ENCODE results near the gene AXDND1.
"Not testable (repeated sequence)": the region's sequence is repeated elsewhere in the genome, so short reads cannot be mapped to it uniquely, and the experiment has no call there.

AXDND1 gene, protein sequence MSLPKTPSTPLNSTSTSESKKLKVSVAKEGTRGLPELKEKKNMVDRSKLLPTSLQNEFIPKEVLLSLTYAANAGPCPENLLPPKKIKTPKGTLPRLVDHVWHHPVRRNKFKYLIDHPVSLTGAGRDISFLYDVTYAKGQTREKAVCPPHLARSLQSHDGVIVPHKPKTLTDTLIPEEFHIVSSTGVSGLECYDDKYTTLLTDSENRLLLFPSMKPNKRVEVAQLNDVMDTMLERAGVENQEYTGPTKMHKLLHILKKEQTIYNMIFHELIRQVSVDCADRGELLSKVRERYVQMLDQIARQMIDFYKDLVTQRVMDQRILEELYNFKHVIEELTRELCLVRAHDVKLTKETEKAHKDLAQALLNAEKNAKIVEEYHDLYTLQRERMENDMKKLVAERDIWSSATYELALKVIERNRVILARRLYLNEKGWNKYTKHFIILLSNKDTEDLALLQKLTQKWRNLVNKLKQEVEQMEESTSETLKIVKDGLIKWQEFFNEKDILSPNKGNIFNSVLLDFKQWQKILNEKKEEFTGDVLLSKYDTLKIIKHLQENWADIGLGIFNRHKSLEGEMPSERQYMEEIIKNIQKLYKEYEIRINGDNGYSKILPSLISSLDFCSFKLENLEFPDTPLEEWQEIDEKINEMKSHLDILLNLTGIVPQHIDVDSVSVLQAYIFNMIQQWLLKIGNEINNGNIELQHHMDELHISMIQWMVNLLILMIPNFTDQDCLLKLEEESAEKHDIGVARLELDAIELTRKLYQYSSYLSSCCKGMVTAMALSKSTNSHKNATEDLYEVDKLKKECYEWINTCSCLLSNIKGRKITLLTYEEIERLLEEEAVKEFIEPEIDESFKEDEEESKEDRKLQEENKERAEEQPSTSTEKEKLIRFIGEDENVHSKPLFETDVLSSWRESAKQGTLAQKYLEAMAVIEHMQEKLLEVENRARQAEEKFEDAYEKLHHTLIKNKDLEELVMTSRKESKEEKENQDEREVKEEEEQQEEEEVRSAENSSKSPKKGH

DNA sequence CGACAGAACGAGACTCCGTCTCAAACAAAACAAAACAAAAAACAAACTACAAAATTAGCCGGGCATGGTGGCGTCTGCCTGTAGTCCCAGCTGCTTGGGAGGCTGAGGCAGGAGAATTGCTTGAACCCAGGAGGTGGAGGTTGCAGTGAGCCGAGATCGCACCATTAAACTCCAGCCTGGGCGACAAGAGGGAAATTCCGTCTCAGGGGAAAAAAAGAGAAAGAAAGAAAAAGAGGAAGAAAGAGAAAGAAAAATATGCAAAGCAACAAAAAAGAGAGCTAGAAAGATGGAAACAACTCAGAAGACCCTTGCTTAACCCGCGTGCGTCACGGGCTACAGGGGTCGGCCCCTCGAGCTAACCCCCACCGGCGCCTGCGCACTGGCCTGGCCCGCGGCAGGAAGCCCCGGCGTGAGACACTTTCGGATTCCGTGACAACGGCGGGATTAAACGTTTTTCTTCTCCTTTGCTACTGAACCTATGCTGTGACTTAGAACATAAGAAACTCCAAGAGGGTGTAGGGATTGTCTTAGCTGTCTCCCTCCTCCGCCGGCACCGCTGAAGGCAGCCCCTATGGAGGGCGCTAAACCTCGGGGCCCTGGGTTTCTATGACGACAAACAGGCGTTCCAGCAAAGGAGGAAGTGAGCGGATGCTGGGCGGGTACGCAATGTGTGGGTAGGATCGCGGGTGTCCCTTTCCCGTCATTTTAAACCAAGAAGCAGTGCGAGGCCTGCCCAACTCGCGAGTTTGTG, at the start of gene AXDND1:
AXDND1 (plus strand) TSS at position 630 of the 751 bp plus-strand sequence. CDS start 539 bp downstream, outside the sequence.
- DNase-seq (ENCODE audit: low spot score) = peak; percentile 78

DNA sequence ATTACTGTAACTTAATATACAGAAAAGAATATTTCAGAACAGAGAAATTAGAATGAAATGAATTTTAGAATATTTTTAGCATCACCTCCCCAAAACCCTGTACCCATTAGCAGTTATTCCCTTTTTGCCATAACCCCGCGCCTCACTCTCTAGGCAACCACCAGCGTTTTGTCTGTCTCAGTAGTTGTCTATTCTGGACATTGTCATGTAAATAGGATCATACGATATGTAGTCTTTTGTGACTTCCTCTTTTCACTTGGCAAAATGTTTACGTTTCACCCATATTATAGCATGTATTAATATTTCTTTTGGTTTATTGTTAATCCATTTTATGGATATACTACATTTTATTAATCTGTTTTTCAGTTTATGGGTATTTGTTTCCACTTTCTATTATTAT, 47.3 kb upstream of the AXDND1 start:
- DNase-seq (ENCODE audit: low spot score) = no peak

DNA sequence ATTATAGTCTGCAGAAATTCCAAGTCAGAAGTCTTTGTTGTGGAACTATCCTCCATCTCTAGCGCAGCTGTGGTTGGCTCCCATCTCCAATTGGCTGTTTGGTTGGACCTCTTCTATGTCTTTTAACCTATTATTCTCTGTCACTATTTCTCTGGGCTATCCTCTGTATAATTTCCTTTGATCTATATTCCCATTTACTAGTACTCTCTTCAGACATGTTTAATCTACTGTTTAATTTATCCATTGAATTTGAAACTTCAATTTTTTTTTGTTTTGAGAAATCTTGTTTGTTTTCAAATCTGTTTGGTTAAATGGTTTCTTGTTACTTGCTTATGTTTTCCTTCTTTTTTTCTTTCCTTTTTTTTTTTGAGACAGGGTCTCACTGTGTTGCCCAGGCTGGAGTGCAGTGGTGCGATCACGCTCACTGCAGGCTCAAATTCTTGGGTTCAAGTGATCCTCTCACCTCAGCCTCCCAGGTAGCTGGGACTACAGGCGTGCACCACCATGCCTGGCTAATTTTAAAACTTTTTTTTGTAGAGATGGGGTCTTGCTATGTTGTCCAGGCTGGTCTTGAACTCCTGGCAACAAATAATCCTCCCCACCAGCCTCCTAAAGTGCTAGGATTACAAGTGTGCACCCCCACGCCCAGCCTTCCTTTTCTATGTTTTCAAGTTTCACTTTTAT, 44.1 kb upstream of the AXDND1 start:
- DNase-seq (ENCODE audit: low spot score) = no peak

DNA sequence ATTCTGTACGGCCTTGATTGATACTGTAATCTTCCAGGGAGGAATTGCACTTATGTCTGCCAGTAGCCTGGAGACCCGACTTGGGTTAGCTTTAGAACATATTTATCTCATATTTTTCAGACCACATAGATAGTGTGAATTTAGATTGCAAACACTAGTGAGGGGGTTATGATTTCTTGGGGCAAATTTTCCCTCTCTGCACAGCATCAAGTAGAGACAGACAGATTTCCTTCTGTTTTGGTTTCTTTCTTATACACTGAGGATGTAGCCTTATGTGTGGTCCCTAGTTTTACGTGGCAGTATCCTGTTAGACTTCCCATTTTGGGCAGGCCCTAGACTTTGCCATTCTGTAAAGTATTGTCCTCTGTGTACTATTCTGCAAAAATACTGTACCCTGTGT, 43.2 kb upstream of the AXDND1 start:
- DNase-seq (ENCODE audit: low spot score) = no peak

DNA sequence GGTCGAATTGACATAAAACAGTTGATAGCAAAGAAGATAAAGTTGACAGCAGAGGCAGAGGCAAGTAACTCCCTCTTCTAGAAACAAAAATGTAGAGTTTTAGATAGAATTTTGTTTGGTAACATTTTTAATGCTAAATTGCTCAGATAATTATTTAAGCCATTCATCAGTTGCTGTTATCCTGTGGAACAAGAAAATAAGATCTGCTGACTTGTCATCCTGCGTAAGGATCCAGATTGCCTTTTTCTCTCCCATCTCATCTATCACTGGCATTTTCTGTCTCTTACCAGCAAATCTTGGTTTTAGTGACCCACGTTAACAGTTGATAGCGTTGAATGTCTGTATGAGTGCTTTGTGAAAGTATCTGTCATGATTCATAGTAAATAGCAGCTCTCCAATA, 42.3 kb upstream of the AXDND1 start:
- DNase-seq (ENCODE audit: low spot score) = no peak

DNA sequence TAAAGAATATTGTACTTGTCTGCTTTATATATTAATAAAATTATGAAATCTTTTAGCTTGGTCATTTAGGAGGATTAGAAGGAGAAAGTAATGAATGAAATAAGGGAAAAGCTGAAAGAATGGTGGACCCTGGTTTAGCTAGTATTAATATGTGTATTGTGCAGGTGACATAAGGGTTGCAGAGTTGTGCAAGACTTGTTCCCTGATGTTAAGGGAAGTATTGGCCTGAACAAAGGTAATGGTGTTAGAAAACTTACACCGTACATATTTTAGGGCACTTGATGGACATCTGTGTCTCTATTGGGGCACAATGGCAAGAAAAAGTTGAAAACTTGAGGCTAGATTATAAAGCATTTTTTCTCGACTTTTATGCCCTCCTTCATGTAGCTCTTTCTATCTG, 39.9 kb upstream of the AXDND1 start:
- no peak for DNase-seq (ENCODE audit: low spot score)

DNA sequence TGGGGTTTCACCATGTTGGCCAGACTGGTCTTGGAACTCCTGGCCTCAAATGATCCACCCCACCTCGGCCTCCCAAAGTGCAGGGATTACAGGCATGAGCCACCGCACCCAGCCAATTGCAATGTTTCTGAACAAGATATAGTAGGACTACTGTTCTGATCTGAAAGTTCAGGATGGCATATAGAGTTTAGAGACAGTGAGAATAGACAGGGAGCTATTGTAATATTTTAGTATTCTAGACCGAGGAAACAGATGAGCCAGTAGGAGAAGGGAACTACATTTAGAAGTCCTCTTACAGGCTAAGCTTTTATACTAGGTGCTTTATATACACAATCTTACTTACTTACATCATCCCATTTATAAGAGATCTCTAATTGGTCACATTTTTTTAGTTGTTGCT, 39.0 kb upstream of the AXDND1 start:
- no peak for DNase-seq (ENCODE audit: low spot score)

DNA sequence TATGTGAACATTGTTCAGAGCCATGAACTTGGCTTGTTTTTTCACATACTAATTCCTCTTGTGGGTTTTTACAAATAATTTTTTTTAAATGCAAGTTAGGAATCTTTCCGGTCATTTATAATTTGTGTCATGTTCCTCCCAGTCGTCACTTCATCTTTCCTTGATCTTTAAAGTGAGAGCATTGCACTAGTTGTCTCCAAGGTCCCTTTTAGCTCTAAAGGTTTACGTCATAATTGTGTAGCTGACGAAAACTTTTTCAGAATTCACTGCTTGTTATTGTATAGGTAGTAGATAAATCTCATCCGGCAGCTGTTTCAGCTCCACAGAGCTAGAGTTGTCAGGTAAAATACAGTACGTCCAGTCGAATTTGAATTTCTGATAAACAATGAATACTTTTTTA, 38.6 kb upstream of the AXDND1 start:
- no peak for DNase-seq (ENCODE audit: low spot score)

DNA sequence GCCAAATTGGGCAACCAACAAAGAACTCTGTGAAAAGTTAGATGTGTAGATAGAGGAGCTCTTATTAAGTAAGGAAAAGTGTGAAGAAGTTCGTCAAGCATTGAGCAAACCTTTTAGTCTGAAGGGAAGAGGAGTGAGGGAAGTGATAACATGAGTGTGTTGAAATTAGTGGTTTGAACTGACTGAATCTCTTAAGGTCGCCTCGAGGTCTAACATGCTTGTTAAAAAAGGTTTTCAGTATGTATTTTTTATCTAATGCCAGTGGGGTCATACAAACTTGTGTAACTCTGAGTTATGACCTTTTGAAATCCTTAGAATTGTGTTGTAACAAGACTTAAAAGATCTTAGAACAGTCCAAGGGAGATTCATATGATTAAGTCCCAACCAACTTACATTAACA, 38.1 kb upstream of the AXDND1 start:
- DNase-seq (ENCODE audit: low spot score) = no peak

DNA sequence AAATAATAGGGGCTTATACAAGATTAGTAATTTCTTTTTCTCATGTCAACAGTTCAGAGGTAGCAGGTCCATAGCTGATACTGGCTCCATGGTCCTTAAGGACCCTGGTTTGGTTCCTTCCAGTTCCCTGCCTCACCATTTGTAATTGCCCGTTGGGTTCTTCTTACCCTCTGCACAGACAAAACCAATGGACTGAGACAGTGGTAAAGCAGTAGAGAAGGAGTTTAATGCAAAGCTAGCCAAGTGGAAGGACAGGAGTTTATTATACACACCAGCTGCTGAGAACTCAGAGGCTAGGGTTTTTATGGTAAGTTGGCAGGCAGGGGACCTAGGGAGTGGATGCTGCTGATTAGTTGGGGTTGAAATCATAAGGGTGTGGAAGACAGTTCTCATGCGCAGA, 35.9 kb upstream of the AXDND1 start:
- DNase-seq (ENCODE audit: low spot score) = no peak

DNA sequence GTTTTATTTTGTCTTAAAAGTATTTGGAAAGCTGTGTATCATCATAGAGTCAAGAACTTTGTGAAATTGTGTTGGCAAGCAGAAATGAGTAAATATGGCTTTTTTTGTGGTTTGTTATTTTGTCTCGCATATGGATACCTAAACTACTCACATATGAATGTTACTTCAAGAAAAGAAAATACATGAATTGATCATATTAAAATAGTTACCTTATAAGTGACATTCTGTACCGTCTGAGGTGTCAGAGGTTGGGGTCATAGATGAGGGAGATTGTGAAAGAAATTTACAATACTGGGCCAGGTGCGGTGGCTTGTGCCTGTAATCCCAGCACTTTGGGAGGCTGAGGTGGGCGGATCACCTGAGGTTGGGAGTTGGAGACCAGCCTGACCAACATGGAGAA, 31.3 kb upstream of the AXDND1 start:
- DNase-seq (ENCODE audit: low spot score) = no peak

DNA sequence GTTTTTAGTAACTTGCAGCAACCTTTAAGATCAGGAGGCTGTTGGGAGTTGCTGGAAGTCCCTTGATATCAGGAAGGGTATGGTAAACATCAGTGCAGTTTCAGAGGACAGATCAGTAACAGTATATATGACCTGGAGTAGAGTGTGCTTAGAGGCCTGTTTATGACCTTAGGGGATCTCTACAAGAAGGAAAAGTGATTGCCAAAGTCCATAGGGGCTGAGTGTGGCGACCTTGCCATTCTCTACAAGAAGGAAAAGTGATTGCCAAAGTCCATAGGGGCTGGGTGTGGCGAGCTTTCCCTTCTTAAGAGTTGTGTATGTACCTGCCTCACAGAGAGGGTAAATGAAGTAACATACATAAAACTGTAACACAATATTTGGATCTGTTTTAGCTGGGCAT, 28.5 kb upstream of the AXDND1 start:
- no peak for DNase-seq (ENCODE audit: low spot score)

DNA sequence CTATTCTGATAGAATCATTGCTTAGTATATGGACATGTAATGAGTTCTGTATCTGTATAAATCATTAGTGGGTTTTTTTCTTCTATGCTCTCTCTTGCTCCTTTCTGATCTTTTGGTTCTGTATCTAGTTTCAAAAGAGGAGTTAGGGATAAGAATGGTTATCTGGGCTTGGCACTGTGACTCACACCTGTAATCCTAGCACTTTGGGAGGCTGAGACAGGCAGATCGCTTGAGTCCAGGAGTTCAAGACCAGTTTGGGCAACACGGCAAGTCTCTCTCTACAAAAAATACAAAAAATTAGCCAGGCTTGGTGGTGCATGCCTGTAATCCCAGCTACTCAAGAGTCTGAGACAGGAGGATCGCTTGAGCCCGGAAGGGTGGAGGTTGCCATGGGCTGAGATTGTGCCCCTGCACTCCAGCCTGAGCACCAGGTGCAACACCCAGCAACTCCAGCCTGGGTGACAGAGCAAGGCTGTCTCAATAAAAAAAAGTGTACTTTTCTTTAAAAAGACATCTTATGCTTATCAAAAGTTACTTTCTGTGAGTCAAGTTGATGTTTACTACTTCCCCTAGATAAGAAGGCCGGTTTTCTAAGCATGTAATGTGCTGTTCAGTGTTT, 27.7 kb upstream of the AXDND1 start:
- no peak for DNase-seq (ENCODE audit: low spot score)

DNA sequence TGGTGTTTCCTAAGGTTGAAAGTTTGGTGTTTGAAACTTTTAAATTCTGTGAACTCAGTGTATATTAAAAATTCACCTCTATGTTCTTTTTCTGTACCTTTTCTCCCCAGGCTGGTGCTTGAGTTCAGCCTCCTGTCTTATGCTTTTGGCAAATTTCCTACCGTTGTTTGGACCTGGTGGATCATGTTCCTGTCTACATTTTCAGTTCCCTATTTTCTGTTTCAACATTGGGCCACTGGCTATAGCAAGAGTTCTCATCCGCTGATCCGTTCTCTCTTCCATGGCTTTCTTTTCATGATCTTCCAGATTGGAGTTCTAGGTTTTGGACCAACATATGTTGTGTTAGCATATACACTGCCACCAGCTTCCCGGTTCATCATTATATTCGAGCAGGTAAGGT, 24.9 kb upstream of the AXDND1 start:
- DNase-seq (ENCODE audit: low spot score) = no peak

DNA sequence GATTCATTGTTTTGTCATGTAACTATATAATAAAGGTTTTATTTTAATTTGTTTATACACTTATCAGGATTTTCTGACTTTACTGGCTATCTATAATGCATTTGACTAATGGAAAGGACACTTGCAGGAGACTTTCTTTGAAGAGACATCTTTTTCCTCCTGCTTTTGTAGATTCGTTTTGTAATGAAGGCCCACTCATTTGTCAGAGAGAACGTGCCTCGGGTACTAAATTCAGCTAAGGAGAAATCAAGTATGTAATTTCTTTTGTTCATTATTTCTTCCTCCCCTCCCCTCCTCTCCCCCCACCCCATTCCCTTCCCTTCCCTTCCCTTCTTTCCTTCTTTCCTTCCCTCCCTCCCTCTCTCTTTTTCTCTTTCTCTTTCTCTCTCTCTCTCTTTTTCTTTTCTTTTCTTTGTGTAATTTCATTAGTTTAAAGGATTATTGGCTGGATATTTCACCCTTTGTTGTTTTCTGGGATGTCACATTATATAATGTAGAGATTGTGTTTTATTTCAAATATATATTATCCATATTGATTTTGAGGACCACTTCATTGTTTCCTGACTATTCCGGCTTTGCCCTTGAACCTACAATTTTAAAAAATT, 23.7 kb upstream of the AXDND1 start:
- no peak for DNase-seq (ENCODE audit: low spot score)

DNA sequence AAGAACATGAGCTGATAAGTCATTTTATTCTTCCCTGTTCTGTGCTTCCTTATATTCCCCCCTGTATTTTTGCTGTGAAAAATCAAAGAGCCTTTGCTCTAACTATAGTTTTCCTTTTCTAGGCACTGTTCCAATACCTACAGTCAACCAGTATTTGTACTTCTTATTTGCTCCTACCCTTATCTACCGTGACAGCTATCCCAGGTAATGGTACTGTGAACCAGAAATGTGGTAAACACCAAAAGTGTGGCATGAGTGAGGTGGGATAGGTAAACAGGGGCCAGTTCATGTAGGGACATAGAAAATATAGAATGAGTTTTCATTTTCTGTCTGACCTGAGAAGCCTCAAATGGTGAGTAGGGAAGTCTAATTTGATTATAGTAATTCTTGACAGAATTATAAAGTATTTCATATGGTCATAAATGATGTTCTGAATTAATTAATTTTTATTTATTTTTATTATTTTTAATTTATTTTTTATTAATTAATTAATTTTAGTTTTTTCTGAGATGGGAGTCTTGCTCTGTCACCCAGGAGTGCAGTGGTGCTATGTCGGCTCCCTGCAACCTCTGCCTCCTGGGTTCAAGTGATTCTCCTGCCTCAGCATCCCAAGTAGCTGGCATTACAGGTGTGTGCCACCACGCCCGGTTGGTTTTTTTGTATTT, 22.9 kb upstream of the AXDND1 start:
- DNase-seq (ENCODE audit: low spot score) = no peak

DNA sequence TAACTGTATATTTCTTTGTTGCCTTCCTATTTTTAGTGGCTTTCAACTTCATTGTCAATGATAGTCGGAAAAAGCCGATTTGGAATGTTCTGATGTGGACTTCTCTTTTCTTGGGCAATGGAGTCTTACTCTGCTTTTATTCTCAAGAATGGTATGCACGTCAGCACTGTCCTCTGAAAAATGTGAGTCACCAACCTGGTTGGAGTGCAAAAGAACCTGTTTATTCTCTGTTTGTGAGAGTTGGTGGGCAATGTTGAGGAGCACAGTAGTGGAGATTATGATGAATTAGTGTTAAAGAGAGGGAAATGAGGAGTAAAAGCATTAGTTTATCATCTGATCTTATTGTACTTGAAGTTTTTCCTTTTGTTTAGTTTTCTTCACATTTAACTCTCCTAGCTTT, 14.5 kb upstream of the AXDND1 start:
- no peak for DNase-seq (ENCODE audit: low spot score)

DNA sequence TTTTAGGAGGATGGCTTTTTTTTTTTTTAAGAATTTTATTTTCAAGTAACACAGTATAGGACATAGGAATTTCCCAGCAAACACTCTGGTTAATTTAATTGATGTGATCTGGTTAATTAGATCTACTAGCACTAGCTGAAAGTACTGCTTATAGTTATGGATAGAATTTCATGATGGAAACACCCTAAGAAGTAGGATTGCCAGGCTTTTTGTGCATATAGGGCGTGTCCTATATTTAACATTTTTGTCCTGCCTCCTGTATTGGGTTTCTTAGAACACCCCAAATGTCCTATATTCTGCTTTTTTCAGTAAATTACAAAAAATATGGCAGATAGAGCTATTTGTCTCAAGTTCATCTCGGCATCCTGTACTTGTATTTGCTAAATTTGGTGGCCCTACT, 13.5 kb upstream of the AXDND1 start:
- DNase-seq (ENCODE audit: low spot score) = no peak

DNA sequence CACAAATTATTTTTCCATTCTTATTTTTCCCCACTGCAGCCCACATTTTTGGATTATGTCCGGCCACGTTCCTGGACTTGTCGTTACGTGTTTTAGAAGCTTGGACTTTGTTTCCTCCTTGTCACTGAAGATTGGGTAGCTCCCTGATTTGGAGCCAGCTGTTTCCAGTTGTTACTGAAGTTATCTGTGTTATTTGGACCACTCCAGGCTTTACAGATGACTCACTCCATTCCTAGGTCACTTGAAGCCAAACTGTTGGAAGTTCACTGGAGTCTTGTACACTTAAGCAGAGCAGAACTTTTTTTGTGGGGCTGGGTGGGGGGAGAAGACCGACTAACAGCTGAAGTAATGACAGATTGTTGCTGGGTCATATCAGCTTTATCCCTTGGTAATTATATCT, 12.2 kb upstream of the AXDND1 start:
- DNase-seq (ENCODE audit: low spot score) = no peak

DNA sequence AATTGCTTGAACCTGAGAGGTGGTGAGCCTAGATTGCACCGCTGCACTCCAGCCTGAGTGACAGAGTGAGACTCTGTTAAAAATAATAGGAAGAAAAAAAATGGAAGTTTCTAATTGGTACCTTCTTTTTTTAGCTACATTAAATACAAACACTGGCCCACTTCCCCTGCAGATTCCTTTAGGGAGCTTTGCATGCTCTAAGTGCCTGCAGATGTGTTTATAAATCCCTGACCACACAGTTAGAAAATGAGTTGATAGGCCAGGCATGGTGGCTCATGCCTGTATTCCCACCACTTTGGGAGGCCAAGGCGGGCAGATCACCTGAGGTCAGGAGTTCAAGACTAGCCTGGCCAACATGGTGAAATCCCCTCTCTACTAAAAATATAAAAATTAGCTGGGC, 4.1 kb upstream of the AXDND1 start:
- not testable (repeated sequence) for DNase-seq (ENCODE audit: low spot score)
